ENCODE data around the gene CASP9.

DNA sequence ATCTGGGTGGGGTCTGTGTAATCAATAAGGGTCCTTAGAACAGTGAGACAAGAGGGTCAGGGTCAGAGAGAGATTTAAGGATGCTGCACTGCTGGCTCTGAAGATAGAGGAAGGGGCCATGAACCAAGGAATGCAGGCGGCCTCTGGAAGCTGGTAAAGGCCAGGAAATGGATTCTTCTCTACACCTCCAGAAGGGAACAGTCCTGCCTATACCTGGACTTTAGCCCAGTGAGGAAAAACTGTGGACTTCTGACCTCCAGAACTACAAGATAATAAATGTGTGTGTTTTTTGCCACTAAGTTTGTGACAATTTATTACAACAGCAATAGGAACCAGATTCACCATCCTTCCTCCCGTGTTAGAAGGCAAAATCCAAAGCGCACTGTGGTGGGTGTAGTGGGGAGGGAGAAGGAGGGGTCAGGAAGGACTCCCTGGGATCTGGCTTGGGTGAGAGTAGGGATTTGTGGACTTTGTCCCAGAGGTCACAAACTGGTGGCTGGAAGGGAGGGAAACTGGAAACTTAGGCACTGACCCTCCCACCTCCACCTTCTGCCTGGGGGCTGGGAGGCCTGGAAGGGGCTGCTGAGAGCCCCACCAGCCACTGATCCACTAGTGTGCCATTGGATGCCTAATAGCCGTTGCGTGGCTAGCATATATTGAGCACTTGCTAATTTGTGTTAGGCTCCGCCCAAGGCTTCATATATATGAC is 72.8 kb downstream of the CASP9 start:
- TF ChIP-seq CTCF (IDR thresholded peaks at IDR 0.05; ENCODE audit: insufficient read depth, low read depth, low read length), result no peak
- TF ChIP-seq EZH2 (IDR thresholded peaks at IDR 0.05; ENCODE audit: insufficient read depth, low read length), result no peak
